ENCODE results near the gene SLFN11. TPM values are rescaled to one million over a fixed set of nuclear protein-coding genes. Genes with fewer than 3 reads are reported as not detected.
A peak's percentile ranks its signal among the peaks of the same experiment; 100 is the strongest.

The SLFN11 gene
- total and polyA plus RNA-seq, 2 of the 8 experiments (the other 6 are each of a cell fraction or from before 2014, with no cell fraction given) = 0.11 to 0.28 TPM

DNA sequence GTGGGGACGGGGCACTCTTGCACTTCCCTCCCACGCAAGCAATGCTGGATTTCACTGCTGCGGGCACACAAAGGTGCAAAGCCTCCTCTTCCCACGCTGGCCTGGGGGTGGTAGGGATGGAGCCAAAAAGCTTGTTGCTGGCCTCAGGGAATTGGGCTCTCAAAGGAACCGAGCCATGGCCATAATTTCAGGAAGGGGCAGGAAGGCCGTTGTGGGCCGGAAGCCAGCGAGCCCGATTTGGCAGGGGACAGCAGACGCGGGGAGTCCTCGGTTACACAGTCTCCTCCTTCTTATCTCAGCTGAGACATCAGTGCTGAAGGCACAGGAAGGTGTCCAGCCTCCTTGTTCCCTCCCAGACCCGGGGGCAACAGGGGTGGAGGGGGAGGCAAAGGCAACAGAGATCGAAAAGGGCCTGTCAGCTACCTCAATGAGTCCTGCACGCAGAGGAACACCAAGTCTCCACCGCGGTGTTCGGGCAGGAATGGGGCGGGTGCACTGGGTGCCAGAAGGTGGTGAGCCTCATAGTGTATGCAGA is 59.5 kb downstream of the SLFN11 start:
- Histone ChIP-seq H2BK15ac (ENCODE audit: low read length) (no peak overlapping the region; the same call in 1 of the 2 replicates), H2BK5ac (ENCODE audit: low read depth, low read length) (no peak overlapping the region), H3K4me2 (ENCODE audit: insufficient read depth in 1 of 2, low read depth in 2 of 2, low read length in 2 of 2) (peak overlapping the region; percentile 87 to 89), H2BK12ac (ENCODE audit: low read depth, low read length) (0 out of 2 replicates have a peak overlapping the region, but pooled peaks have one; percentile 50), H3K9me3 (ENCODE audit: insufficient read depth in 2 of 2, low read depth in 1 of 2, low read length in 1 of 2) (no peaks in the 10 kb centered on the region), H2AK5ac (ENCODE audit: low read depth, low read length) (no peak overlapping the region), H4K91ac (replicated peaks; ENCODE audit: insufficient read length, low read length) (peak overlapping the region; percentile 17), H3K4me1 (replicated peaks in 1 of 4; ENCODE audit: control insufficient read depth in 3 of 4, insufficient read depth in 4 of 4, low read length in 3 of 4) (peaks cover 0 to 19% (median 10%) of the 10 kb centered on the region in 4 experiments; a peak in 6 of 7 replicates), H3K9ac (replicated peaks in 1 of 4; ENCODE audit: extremely low read depth in 1 of 4, low read depth in 3 of 4, low read length in 3 of 4) (no peak overlapping the region), H3K4ac (replicated peaks; ENCODE audit: insufficient read length, low read depth, low read length) (peak overlapping the region; percentile 38), H3K27ac (ENCODE audit: low read depth, low read length) (no peak overlapping the region), H3K14ac (ENCODE audit: insufficient read length) (no peak overlapping the region), H4K5ac (ENCODE audit: insufficient read length, low read depth, low read length) (no peak overlapping the region), H3K4me3 (ENCODE audit: extremely low read depth in 1 of 4, insufficient read depth in 2 of 4, low read depth in 3 of 4, low read length in 4 of 4) (peak overlapping the region; percentile 41 to 69 (median 56); a peak in 7 of 8 replicates), H4K8ac (ENCODE audit: extremely low read depth, insufficient read depth, low read length) (peak overlapping the region; percentile 23), H3K18ac (ENCODE audit: extremely low read depth, low read length) (peak overlapping the region; percentile 32; the same call in 1 of the 2 replicates), H2BK20ac (ENCODE audit: low read length) (no peak overlapping the region), H4K20me1 (replicated peaks in 1 of 2; ENCODE audit: control insufficient read depth in 1 of 2, insufficient read depth in 2 of 2, low read length in 2 of 2) (no peaks in the 10 kb centered on the region), H3K23ac (ENCODE audit: insufficient read length) (no peak overlapping the region), H2AFZ (ENCODE audit: low read length) (peak overlapping the region; percentile 95), H3K36me3 (ENCODE audit: control insufficient read depth in 2 of 4, insufficient read depth in 4 of 4, low read length in 3 of 4) (no peaks in the 10 kb centered on the region), H3K23me2 (ENCODE audit: low read depth, low read length) (peaks cover 2% of the 10 kb centered on the region; the same call in 1 of the 2 replicates), H3K79me1 (ENCODE audit: low read depth, low read length) (no peaks in the 10 kb centered on the region), H3K56ac (replicated peaks; ENCODE audit: insufficient read length, low read depth, low read length) (no peak overlapping the region), H3K79me2 (ENCODE audit: control insufficient read depth in 1 of 2, insufficient read depth in 2 of 2, low read length in 2 of 2) (no peaks in the 10 kb centered on the region), H3K27me3 (replicated peaks in 1 of 4; ENCODE audit: control insufficient read depth in 3 of 4, extremely low read depth in 1 of 4, insufficient read depth in 3 of 4, low read length in 3 of 4) (peaks cover 2 to 17% (median 16%) of the 10 kb centered on the region in 4 experiments; a peak in 6 of 7 replicates), H2BK120ac (replicated peaks; ENCODE audit: low read depth, low read length) (no peak overlapping the region)
- WGBS, 2 experiments (ENCODE audit: extremely low coverage in 1 of 2, insufficient coverage in 1 of 2, insufficient read length in 1 of 2, insufficient replicate concordance in 2 of 2, low coverage in 1 of 2, low lambda C conversion rate in 2 of 2, missing lambda C conversion rate in 1 of 2) = 26% methylated on average over 12 of the region's 19 CpGs; no CpG with 5 or more reads in 1 of the 2 experiments
- POLR2A ChIA-PET (ENCODE audit: partially characterized antibody) = interaction anchor here (1.1 to 2.2 kb wide), 4 partner anchors 32 to 219 kb away, joined by 4 to 9 read pairs (median 4); partner anchors contain the start of gene SLFN5
- TF ChIP-seq RAD21 (IDR thresholded peaks at IDR 0.05 in 1 of 2, conservative IDR thresholded peaks at IDR 0.05 in 1 of 2; ENCODE audit: low read depth in 2 of 2, low read length in 2 of 2) (0 out of 4 replicates have a peak, but pooled peaks of 1 of the 2 experiments have one; percentile 3), SUZ12 (IDR thresholded peaks at IDR 0.05; ENCODE audit: low read length) (0 out of 2 replicates have a peak, but pooled peaks have one; percentile 36), ASH2L (IDR thresholded peaks at IDR 0.05; ENCODE audit: low read length) (no peak)
- FAIRE-seq (no peak), DNase-seq (ENCODE audit: low read depth in 1 of 2, low spot score in 2 of 2) (no peak)
- CTCF ChIA-PET (ENCODE audit: partially characterized antibody) = interaction anchor here (0.7 to 6.8 kb wide), 23 partner anchors 23 to 234 kb away, joined by 3 to 54 read pairs (median 4); partner anchors contain the start of gene SLFN12L

All from H1 (cell line).